BJ (cell line): ENCODE measurements around the gene TTC13. TPM values are rescaled to one million over a fixed set of nuclear protein-coding genes. Genes with fewer than 3 reads are reported as not detected.

Source experiments
- CTCF ChIA-PET: fragments of 350-600 bp; formaldehyde crosslinking; extraction: SDS; loops from one replicate; lab custom pipeline; 2021; ENCODE audit warnings: antibody characterized with exemption, inconsistent platforms; lab: Yijun Ruan, JAX
- POLR2A ChIA-PET: fragments of 300-600 bp; sonication (Branson Sonifier 250); formaldehyde crosslinking; extraction: SDS; loops from one replicate; lab custom pipeline; 2021; ENCODE audit warnings: antibody characterized with exemption; lab: Charles Lee
- DNase-seq: peaks from one replicate; pipeline ENCODE4 v3.0.0-alpha.2; 2011; ENCODE audit warnings: low read depth
- H3K27me3 ChIP-seq: 2 replicates; pipeline ENCODE4 v1.6.0; 2011; ENCODE audit warnings: low read length; ENCODE audit not compliant: control insufficient read depth, insufficient read depth
- H3K36me3 ChIP-seq: 2 replicates; pipeline ENCODE4 v1.5.1; 2011; ENCODE audit warnings: low read length; ENCODE audit not compliant: control insufficient read depth, insufficient read depth
- H3K4me3 ChIP-seq: 2 replicates; pipeline ENCODE4 v1.5.1; 2011; ENCODE audit warnings: low read depth, mild to moderate bottlenecking, control low read depth, low read length
- polyA plus RNA-seq: library from polyadenylated mRNA; depleted of rRNA; stranded (reverse); fragments of >200 nt; gene quantifications from 2 replicates; pipeline ENCODE4 v1.2.3, GENCODE V29; 2011
- TF ChIP-seq, protein P1 (sequence below): IDR thresholded peaks from 2 replicates; pipeline ENCODE4 v1.5.1; 2011; ENCODE audit warnings: low read depth, mild to moderate bottlenecking, control low read depth, inconsistent platforms, low read length, moderate library complexity; ENCODE audit not compliant: insufficient read depth

TTC13 gene
- polyA plus RNA-seq, 1 experiment, result 7.4 TPM

- ChIA-PET POLR2A (no interaction called here), CTCF (interaction anchor here (1.2 kb wide), 1 partner anchor 18 kb away, joined by 4 read pairs; no protein-coding TSS in a partner anchor)
- no peaks in the 10 kb centered on the region for H3K27me3 ChIP-seq
- H3K4me3 ChIP-seq, result no peak overlapping the region
- TF ChIP-seq, protein P1, sequence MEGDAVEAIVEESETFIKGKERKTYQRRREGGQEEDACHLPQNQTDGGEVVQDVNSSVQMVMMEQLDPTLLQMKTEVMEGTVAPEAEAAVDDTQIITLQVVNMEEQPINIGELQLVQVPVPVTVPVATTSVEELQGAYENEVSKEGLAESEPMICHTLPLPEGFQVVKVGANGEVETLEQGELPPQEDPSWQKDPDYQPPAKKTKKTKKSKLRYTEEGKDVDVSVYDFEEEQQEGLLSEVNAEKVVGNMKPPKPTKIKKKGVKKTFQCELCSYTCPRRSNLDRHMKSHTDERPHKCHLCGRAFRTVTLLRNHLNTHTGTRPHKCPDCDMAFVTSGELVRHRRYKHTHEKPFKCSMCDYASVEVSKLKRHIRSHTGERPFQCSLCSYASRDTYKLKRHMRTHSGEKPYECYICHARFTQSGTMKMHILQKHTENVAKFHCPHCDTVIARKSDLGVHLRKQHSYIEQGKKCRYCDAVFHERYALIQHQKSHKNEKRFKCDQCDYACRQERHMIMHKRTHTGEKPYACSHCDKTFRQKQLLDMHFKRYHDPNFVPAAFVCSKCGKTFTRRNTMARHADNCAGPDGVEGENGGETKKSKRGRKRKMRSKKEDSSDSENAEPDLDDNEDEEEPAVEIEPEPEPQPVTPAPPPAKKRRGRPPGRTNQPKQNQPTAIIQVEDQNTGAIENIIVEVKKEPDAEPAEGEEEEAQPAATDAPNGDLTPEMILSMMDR, result no peak
- no peak for DNase-seq
- H3K36me3 ChIP-seq, result no peaks in the 10 kb centered on the region; the same call in 1 of the 2 replicates
These were observed 98.9 kb downstream of the TTC13 start for GRCh38 chr1:230879778-230880177.

DNA sequence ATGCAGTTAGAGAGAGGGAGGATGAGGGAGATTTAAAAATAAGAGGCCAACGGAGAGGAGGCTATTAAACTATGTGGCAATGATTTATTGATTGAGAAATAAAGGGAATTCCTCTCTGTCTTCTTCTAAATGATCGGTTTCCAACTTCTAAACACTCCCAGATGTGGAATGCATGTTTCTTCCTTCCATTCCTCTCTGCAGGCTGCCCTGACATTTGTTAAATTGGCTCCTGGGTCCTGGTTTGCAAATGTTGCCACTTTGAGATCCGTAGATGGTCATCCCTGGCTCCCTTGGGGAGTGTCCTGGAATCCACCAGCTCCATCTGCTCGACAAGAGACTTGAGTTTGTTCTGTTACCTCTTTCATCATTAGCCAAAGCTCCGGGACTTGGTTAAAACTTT is 100.1 kb downstream of the TTC13 start:
- peak; percentile 98 for DNase-seq
- TF ChIP-seq, protein P1, result no peak
- H3K27me3 ChIP-seq, result no peaks in the 10 kb centered on the region
- ChIA-PET CTCF (interaction anchor here (0.8 to 1.1 kb wide), 4 partner anchors 9 to 19 kb away, joined by 3 to 4 read pairs (median 3); no protein-coding TSS in a partner anchor), POLR2A (interaction anchor here (0.6 to 0.9 kb wide), 4 partner anchors 13 to 20 kb away, joined by 3 to 4 read pairs (median 3); no protein-coding TSS in a partner anchor)
- H3K36me3 ChIP-seq, result no peaks in the 10 kb centered on the region; the same call in 1 of the 2 replicates
- no peak overlapping the region for H3K4me3 ChIP-seq

GRCh38 chr1:230877924-230878590 is 100.6 kb downstream of the TTC13 start:
- ChIA-PET POLR2A (interaction anchor here (0.6 to 0.9 kb wide), 5 partner anchors 10 to 20 kb away, joined by 3 to 4 read pairs (median 3); partner anchors contain the start of gene C1orf198), CTCF (interaction anchor here (0.9 to 1.1 kb wide), 3 partner anchors 8 to 20 kb away, joined by 3 read pairs; no protein-coding TSS in a partner anchor)
- Histone ChIP-seq H3K36me3 (no peaks in the 10 kb centered on the region; the same call in 1 of the 2 replicates), H3K27me3 (no peaks in the 10 kb centered on the region), H3K4me3 (no peak overlapping the region)
- TF ChIP-seq, protein P1, result no peak
- DNase-seq, result no peak

DNA sequence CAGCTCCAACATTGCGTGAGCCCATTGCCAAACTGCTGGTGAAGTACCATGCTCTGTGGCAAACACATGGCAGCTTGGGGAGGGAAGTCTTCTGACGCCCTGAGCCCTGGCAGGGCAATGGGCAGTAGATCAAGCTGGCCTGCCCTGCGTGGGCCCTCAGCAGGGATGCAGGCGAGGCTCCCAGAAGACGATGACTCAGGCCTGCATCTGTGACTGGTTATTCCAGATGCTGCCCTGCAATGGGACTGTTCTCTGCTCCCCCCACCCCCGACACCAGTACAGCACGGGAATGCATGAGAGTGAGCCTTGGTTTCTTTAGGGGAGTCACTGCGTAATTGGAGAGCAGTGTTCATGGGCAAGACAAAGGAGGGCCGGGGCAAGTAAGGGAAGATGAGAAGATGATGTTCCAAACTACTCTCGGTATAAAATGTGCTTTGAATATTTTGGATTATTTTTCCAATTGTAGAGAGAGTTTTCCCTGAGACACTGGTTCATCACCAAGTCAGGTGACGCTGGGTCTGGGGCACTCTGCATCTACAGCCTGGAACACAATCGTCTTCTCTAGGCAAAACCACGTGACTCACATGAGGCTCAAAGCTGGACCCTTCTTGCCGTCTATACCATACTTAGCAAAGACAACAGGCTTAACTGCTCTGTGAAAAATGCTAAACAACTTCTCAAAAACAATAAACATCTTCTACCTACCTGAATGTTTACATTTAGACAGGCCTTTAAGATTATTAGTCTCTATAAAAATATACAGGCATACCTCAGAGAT is 101.3 kb downstream of the TTC13 start:
- no peak for DNase-seq
- Histone ChIP-seq H3K4me3 (no peak overlapping the region), H3K27me3 (no peaks in the 10 kb centered on the region), H3K36me3 (no peaks in the 10 kb centered on the region; the same call in 1 of the 2 replicates)
- ChIA-PET CTCF (interaction anchor here (0.7 to 1.1 kb wide), 3 partner anchors 8 to 79 kb away, joined by 3 read pairs; no protein-coding TSS in a partner anchor), POLR2A (interaction anchor here (0.7 kb wide), 1 partner anchor 9 kb away, joined by 4 read pairs; the partner anchor contains the start of gene C1orf198)
- TF ChIP-seq, protein P1, result no peak
